ENCODE data around the gene LYVE1.

GRCh38 chr11:10591741-10592140 is 23.3 kb upstream of the LYVE1 start:
- TF ChIP-seq CTCF (IDR thresholded peaks at IDR 0.05) (no peak), POLR2A (IDR thresholded peaks at IDR 0.05) (no peak)

Measured in adrenal gland (tissue), 5 donors.